GOT3 (cell line): ENCODE data around the gene LOXL1.

Source experiments
- DNase-seq: peaks from one replicate; lab custom pipeline; 2025; ENCODE audit warnings: mixed read lengths; lab: John Stamatoyannopoulos, UW

LOXL1 gene

GRCh38 chr15:73994912-73995622 lies 68.8 kb downstream of the LOXL1 start:
- DNase-seq, result no peak

GRCh38 chr15:73996267-73996666 lies 70.0 kb downstream of the LOXL1 start:
- no peak for DNase-seq

GRCh38 chr15:73996939-73997338 lies 70.7 kb downstream of the LOXL1 start:
- no peak for DNase-seq

GRCh38 chr15:73997986-73998385 lies 71.7 kb downstream of the LOXL1 start:
- no peak for DNase-seq
